GM18870 (cell line): ENCODE measurements around the gene ENGASE.

ENCODE experiments used
- ATAC-seq: cut with Tn5 transposase; IDR thresholded peaks from one replicate; pipeline ENCODE4 v1.9.1; 2021; ENCODE audit warnings: moderate library complexity; ENCODE audit not compliant: unreplicated experiment

The ENGASE gene

GRCh38 chr17:79113699-79114457 lies 39.3 kb downstream of the ENGASE start:
- no peak for ATAC-seq

- no peak for ATAC-seq
Measured at GRCh38 chr17:79114458-79115301, 40.1 kb downstream of the ENGASE start.

GRCh38 chr17:79115487-79115886 lies 40.9 kb downstream of the ENGASE start:
- ATAC-seq: no peak

GRCh38 chr17:79116575-79117368 lies 42.1 kb downstream of the ENGASE start:
- no peak for ATAC-seq

- ATAC-seq: no peak
Measured at GRCh38 chr17:79117905-79118487, 43.4 kb downstream of the ENGASE start.

- no peak for ATAC-seq
Measured at GRCh38 chr17:79118924-79119323, 44.3 kb downstream of the ENGASE start.

GRCh38 chr17:79120259-79120658 lies 45.6 kb downstream of the ENGASE start:
- ATAC-seq: no peak

- no peak for ATAC-seq
Measured at GRCh38 chr17:79123988-79124387, 49.4 kb downstream of the ENGASE start.

GRCh38 chr17:79124513-79125209 lies 50.0 kb downstream of the ENGASE start:
- no peak for ATAC-seq

- no peak for ATAC-seq
Measured at GRCh38 chr17:79125503-79125902, 50.9 kb downstream of the ENGASE start.

- no peak for ATAC-seq
Measured at GRCh38 chr17:79126139-79126538, 51.5 kb downstream of the ENGASE start.

GRCh38 chr17:79127534-79128135 lies 53.0 kb downstream of the ENGASE start:
- ATAC-seq: no peak

- ATAC-seq: no peak
Measured at GRCh38 chr17:79129523-79129922, 54.9 kb downstream of the ENGASE start.

GRCh38 chr17:79130536-79131273 lies 56.1 kb downstream of the ENGASE start:
- ATAC-seq: no peak

GRCh38 chr17:79131274-79131635 lies 56.6 kb downstream of the ENGASE start:
- no peak for ATAC-seq

GRCh38 chr17:79131701-79132100 lies 57.1 kb downstream of the ENGASE start:
- no peak for ATAC-seq

- ATAC-seq: no peak
Measured at GRCh38 chr17:79132271-79133064, 57.8 kb downstream of the ENGASE start.

- no peak for ATAC-seq
Measured at GRCh38 chr17:79133214-79133613, 58.6 kb downstream of the ENGASE start.

GRCh38 chr17:79133985-79134384 lies 59.4 kb downstream of the ENGASE start:
- ATAC-seq: no peak
